Activated T-cell treated with anti-CD3 and anti-CD28 coated beads, Interleukin-2, amount 50 U/mL, for 4 hours (primary cell): ENCODE data around the gene SLX1B. TPM values are rescaled to one million over a fixed set of nuclear protein-coding genes. Genes with fewer than 3 reads are reported as not detected.
"Not testable (repeated sequence)": the region's sequence is repeated elsewhere in the genome, so short reads cannot be mapped to it uniquely, and the experiment has no call there.

ENCODE experiments used
- ATAC-seq, 2 donors: fragments of 200-7000 bp; cut with Tn5 transposase; one replicate each; pipeline ENCODE4 v1.10.0; 2021
- DNase-seq: peaks from one replicate; pipeline ENCODE4 v3.0.0-alpha.2; 2020
- H3K27me3 Mint-ChIP-seq: one replicate; pipeline ENCODE4 v1.8.0; 2021; ENCODE audit warnings: low read depth, mixed read lengths
- H3K36me3 Mint-ChIP-seq: one replicate; pipeline ENCODE4 v1.8.0; 2022; ENCODE audit warnings: mixed read lengths; ENCODE audit not compliant: insufficient read depth
- H3K4me1 Mint-ChIP-seq: one replicate; pipeline ENCODE4 v1.8.0; 2021; ENCODE audit warnings: low read depth, mixed read lengths
- H3K4me3 Mint-ChIP-seq: one replicate; pipeline ENCODE4 v1.8.0; 2021; ENCODE audit warnings: mild to moderate bottlenecking, moderate library complexity, mixed read lengths
- H3K9me3 Mint-ChIP-seq: one replicate; pipeline ENCODE4 v1.8.0; 2021; ENCODE audit warnings: mixed read lengths
- total RNA-seq, 3 donors: library from RNA; stranded (reverse); gene quantifications; one replicate each; pipeline ENCODE4 v1.2.1, GENCODE V29; 2021

The SLX1B gene
- total RNA-seq, result 10 to 100 TPM; 36.1 to 55.8 (median 49.0) TPM

DNA sequence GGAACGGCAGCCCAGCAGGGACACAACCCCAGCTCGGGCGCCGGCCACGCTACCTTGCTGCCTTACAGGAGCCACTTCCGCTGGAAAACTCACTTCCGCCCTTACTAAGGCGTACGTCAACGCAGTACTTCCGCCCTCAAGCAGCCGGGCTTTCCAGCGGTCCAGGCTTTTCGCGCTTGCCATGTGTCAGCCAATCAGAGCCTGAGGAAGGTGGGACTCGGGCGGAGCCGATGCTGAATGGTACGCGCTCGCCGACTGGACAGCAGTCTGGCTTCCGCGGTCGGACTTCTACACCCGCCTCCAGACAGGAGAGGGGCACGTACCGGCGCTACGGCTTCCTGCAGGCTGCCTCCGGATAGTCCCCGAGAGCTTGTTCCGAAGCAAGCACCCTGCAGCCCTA is at the start of gene SLX1B, which contains the start of gene BOLA2:
SLX1B (plus strand) TSS at position 265 of the 400 bp plus-strand sequence.
BOLA2 (minus strand) TSS at position 83 of the 400 bp plus-strand sequence. CDS start 98 bp downstream, outside the sequence.
- not testable (repeated sequence) for H3K4me1 Mint-ChIP-seq, H3K36me3 Mint-ChIP-seq, H3K4me3 Mint-ChIP-seq, H3K27me3 Mint-ChIP-seq, H3K9me3 Mint-ChIP-seq, DNase-seq
- peak; percentile 89 to 91 for ATAC-seq

DNA sequence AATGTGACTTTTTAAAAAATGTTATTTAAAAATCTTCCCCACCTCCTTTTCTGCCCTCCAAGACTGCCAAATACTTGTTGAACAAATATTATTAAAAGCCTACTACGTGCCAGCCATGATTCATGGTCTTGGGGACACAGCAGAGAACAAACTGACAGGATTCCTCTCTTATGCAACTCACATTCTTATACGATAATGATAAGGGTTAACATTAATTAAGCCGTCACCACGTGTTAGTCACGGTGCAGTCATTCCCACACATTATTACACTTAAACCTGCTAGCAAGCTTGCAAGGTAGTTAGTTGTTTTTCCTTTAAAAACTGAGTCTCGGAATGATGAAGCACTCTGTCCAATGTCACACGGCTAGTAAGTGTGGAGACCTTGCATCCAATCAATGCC is 49.1 kb upstream of the SLX1B start:
- H3K27me3 Mint-ChIP-seq, H3K4me3 Mint-ChIP-seq, H3K4me1 Mint-ChIP-seq, ATAC-seq, H3K36me3 Mint-ChIP-seq, DNase-seq, H3K9me3 Mint-ChIP-seq: not testable (repeated sequence)

DNA sequence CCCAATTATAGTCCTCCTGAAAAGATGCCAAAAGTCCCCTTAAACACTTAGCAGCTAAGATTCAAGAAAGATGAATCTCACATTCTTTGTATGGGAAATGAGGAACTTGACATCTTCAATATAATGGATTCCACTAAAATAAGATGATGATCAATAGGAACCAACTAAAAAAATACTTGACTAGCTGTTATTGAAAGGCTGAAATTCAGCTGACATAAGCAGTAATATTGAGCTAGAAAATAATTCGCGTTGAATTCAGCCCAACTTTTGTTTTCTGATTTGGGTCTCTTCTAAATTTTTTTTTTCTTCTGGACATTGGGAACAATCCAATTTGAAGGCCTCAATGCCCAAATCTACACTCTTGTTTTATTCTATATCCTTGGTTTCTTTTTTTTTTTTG is 30.7 kb upstream of the SLX1B start:
- ATAC-seq, H3K9me3 Mint-ChIP-seq: not testable (repeated sequence)

DNA sequence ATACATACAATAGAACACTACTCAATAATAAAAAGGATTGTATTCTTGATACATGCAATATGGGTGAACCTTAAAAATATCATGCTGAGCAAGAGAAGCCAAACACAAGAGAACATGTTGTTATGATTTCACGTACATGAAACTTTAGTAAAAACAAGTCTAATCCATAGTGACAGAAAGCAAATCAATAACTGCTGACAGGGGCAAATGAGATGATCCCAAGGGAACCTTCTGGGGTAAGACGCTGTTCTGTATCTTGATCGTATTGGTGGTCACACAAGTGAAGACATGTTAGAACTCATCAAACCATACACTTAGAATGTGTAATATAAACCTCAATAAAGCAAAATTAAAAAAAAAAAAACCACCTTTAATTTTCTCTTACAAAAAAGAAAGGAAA is 28.9 kb upstream of the SLX1B start:
- H3K4me3 Mint-ChIP-seq, H3K4me1 Mint-ChIP-seq, H3K36me3 Mint-ChIP-seq, H3K27me3 Mint-ChIP-seq, H3K9me3 Mint-ChIP-seq, ATAC-seq, DNase-seq: not testable (repeated sequence)

More for the DNA sequence above, 30.7 kb upstream of the SLX1B start:
- H3K4me1 Mint-ChIP-seq, DNase-seq, H3K36me3 Mint-ChIP-seq, H3K27me3 Mint-ChIP-seq, H3K4me3 Mint-ChIP-seq: not testable (repeated sequence)

DNA sequence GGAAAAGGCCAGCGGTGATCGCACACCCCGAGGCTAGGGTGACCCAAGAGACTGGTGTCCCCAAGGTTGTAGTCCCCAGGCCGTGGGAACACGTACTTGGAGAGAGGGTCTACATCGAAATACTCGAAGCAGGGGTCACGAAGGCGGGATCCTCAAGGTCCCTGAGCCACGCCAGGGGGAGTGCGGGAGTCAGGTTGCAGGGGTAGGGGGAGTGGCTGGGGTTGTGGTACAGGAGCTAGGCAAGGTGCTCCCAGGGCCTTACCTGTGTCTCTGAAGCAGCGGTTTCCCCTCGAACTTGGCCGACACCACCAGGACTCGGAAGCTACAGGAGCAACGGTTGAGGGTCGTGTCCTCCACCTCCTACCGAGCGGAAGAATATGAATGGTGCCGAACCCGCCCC is 579 bp upstream of the SLX1B start:
- H3K4me3 Mint-ChIP-seq, DNase-seq: not testable (repeated sequence)
- ATAC-seq, result peak; percentile 17 to 26

DNA sequence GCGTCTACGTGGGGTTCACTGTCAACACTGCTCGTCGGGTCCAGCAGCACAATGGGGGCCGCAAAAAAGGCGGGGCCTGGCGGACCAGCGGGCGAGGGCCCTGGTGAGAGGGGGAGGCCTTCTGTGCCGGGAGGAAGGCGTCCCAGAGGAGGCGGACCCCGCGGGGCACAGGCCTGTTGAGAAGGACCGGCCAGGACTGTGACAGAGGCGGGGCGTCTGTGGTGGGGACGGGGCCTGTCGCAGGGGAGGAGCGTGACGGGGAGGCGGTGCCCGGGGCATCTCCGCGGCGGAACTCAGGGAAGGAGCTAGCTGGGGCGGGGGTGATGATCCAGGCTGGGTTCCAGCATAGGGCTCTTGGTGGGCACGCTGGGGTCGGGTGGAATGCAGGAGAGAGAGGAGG is 495 bp downstream of the SLX1B start:
- not testable (repeated sequence) for DNase-seq, H3K27me3 Mint-ChIP-seq, H3K36me3 Mint-ChIP-seq, H3K4me1 Mint-ChIP-seq, H3K9me3 Mint-ChIP-seq, H3K4me3 Mint-ChIP-seq
- ATAC-seq, result peak; percentile 81 to 82

More for the DNA sequence above, 579 bp upstream of the SLX1B start:
- not testable (repeated sequence) for H3K27me3 Mint-ChIP-seq, H3K9me3 Mint-ChIP-seq, H3K36me3 Mint-ChIP-seq, H3K4me1 Mint-ChIP-seq

DNA sequence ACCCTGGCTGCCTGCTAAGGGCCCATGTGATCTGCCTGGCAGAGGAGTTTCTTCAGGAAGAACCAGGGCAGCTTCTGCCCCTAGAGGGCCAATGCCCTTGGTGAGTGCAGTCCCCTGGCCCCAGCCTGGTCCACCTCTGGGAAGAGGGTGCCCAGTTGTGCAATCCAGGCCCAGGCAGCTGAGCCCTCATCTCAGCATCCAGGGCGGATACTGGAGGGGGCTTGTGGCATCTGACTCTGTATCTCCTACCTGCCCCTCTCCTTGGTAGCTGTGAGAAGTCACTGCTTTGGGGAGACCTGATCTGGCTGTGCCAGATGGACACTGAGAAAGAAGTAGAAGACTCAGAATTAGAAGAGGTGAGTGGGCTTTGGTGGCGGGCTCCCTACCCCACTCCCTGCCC is 3.3 kb downstream of the SLX1B start:
- DNase-seq, H3K4me3 Mint-ChIP-seq, H3K9me3 Mint-ChIP-seq, H3K27me3 Mint-ChIP-seq, H3K36me3 Mint-ChIP-seq, H3K4me1 Mint-ChIP-seq, ATAC-seq: not testable (repeated sequence)

DNA sequence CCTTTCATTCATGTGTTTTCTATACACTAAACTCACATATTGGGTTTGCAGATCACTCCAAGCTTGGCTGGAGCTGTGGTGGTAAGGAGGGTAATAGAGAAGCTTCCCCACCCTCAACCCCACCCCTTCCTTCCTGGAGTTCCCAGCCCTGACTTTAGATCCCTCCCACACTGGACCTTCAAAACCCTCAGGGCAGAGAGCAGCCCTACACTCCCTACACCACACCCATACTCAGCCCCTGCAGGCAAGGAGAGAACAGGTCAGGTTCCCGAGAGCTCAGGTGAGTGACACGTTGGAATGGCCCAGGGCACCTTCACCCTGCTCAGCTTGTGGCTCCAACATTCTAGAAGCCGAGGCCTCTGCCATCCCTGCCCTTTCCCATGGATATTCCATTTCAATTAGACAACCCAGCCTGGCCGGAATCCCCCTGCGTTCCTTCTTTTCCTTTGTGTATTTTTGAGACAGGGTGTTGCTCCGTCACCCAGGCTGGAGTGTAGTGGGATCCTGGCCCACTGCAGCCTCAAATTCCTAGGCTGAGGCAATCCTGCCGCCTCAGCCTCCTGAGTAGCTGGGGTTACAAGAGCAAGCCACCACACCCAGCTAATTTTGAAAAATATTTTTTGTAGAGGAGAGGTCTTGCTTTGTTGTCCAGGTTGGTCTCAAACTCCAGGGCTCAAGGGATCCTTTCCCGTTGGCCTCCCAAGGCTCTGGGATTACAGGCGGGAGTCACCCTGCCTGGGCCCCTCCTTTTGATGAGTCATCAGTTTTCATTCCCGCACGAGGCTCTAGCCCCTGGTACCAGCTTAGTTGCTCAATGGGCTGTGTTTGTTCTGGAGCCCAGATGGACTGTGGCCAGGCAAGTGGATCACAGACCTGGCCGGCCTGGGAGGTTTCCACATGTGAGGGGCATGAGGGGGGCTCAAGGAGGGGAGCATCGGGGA is 5.6 kb downstream of the SLX1B start, which contains the start of gene SULT1A4:
SULT1A4 (plus strand) TSS at position 208 of the 941 bp plus-strand sequence. CDS start 1,473 bp downstream, outside the sequence.
- not testable (repeated sequence) for H3K4me3 Mint-ChIP-seq, H3K4me1 Mint-ChIP-seq, H3K27me3 Mint-ChIP-seq, H3K36me3 Mint-ChIP-seq, H3K9me3 Mint-ChIP-seq, DNase-seq, ATAC-seq

DNA sequence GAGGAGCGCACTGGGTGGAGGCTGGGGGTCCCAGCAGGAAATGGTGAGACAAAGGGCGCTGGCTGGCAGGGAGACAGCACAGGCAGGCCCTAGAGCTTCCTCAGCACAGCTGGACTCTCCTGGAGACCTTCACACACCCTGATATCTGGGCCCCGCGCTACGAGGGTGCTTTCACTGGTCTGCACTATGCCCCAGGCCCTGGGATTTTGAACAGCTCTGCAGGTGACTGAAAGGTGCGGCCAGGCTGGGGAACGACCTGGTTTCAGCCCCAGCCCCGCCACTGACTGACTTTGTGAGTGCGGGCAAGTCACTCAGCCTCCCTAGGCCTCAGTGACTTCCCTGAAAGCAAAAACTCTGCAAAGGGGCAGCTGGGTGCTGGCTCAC is 6.3 kb downstream of the SLX1B start:
- not testable (repeated sequence) for DNase-seq, H3K36me3 Mint-ChIP-seq, ATAC-seq, H3K4me1 Mint-ChIP-seq, H3K27me3 Mint-ChIP-seq, H3K4me3 Mint-ChIP-seq, H3K9me3 Mint-ChIP-seq

DNA sequence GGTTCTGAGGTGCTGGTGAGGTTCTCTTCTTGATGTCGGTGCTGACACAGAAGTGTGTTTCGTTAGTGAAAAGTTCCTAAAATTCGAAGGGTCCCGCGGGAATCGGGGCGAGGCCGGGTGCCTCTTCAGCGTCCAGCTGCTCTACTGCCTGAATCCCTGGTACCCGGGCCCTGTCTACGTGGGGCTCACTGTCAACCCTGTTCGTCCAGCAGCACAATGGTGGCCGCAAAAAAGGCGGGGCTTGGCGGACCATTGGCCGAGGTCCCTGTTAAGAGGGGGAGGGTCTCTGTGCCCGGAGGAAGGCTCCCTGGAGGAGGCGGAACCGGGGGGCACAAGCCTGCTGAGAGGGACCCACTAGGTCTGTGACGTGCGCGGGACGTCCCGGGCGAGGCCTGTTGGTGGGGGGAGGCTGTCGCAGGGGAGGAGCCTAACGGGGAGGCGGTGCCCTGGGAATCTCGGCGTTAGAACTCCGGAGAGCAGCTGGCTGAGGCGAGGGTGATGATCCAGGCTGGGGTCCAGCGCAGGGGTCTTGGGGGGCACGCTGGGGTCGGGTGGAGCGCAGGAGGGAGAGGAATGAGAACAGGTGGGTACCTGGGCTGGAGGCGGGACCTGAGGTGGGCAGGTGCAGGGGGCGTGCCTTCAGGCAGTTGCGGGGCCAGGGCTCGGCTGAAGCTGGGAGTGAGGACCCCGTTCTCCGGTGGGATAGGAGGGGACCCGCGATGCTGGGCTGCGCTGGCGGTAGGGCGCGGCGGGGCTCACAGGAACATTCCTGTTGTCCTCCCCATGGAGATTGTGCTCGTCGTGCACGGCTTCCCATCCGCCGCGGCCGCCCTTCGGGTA is 11.9 kb downstream of the SLX1B start:
- ATAC-seq, result peak; percentile 71 to 72
- not testable (repeated sequence) for H3K9me3 Mint-ChIP-seq

DNA sequence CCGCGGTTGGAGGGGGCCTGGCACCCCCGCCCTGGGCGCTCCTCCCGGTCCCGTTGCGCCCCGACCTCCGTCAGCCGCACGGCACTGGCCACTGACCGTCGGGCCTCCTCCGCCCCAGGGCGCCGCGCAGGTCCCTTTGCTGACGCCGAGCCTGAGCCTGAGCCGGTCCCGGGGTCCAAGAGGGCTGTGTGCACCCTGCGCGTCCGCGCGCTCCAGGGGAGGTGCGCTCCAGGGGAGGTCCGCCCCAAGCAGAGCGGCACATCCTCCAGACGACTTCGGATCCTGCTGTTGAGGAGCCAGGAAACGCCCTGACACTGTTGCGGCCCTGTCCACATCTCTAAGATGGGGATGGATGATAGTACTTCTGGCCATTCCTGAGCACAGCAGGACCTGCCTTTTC is 12.6 kb downstream of the SLX1B start:
- H3K4me3 Mint-ChIP-seq, DNase-seq, H3K36me3 Mint-ChIP-seq, H3K4me1 Mint-ChIP-seq, H3K27me3 Mint-ChIP-seq, H3K9me3 Mint-ChIP-seq: not testable (repeated sequence)
- peak; percentile 66 to 78 for ATAC-seq

More for the DNA sequence above, 11.9 kb downstream of the SLX1B start:
- not testable (repeated sequence) for H3K27me3 Mint-ChIP-seq, DNase-seq, H3K4me3 Mint-ChIP-seq, H3K36me3 Mint-ChIP-seq, H3K4me1 Mint-ChIP-seq

DNA sequence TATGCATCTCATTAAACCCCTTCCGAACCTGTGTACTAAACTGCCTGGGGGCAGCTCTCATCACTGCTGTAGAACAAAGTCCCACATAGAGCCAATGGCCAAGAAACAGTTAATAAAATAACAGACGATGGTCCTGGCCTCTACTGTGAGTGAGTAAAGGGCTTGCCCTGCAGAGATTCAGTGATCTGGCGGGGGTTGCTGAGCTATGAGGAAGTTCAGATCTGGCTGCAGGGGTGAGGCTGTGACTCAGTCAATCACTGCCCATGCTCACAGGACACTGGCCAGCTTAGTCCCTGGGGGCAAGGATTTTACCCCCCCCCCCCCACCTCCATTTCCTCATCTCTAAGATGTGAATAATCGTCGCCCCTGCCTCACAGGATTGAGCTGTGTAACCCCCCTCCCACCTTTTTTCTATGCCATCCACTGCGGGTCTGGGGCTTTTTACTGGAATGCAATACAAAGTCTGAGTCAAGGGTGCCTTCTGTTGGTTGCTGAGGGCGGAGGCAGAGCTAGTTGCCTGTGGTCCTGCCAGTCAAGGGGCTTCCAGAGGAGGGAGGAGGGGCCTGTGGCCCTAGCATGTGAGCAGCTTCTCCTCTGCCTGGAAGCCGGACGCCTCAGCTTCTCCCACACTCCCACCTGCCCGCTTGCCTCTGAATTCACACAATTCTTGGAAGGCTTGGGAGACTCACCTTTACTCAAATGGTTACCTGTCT is 13.5 kb downstream of the SLX1B start:
- not testable (repeated sequence) for H3K9me3 Mint-ChIP-seq, H3K36me3 Mint-ChIP-seq, DNase-seq, H3K4me1 Mint-ChIP-seq, H3K27me3 Mint-ChIP-seq, H3K4me3 Mint-ChIP-seq
- ATAC-seq, result peak; percentile 20

DNA sequence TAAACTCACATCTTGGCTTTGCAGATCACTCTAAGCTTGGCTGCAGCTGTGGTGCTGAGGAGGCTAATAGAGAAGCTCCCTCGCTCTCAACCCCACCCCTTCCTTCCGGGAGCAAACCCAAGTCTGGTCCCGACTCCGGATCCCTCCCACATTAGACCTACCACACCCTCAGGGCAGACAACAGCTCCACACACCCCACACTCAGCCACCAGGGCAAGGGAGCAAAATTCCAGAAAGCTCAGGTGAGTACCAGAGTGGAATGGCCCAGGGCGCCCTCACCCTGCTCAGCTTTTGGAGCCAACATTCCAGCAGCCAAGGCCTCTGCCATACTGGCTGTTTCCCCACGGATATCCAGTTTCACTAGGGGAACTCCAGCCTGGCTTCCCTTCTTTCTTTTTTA is 15.3 kb downstream of the SLX1B start:
- not testable (repeated sequence) for H3K27me3 Mint-ChIP-seq, H3K36me3 Mint-ChIP-seq
- peak; percentile 33 to 46 for ATAC-seq

DNA sequence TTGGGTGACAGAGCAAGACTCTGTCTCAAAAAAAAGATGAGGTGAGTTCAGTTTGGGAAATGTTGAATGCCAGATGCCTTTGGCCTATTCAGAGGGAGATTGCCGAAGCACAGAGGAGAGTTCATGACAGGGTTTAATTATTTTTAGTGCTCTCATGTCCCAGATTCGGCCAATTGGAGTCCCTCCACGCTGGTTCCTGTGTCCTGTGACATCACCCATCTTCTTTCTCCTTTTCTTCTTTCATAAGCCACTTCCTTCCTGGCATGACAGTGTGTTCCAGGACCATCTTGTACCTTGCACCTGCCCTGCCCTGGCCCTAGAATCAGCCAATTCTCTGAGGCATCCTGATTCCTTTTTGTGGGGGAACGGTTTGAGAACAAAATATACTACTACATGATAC is 17.7 kb downstream of the SLX1B start:
- not testable (repeated sequence) for DNase-seq, H3K27me3 Mint-ChIP-seq, H3K36me3 Mint-ChIP-seq, H3K4me1 Mint-ChIP-seq, H3K9me3 Mint-ChIP-seq, H3K4me3 Mint-ChIP-seq
- peak in 1 of 2 donors; percentile 38 for ATAC-seq

More for the DNA sequence above, 15.3 kb downstream of the SLX1B start:
- not testable (repeated sequence) for H3K9me3 Mint-ChIP-seq, H3K4me1 Mint-ChIP-seq, H3K4me3 Mint-ChIP-seq
- peak; percentile 31 for DNase-seq
